ENCODE data around the gene TEX35. TPM values are rescaled to one million over a fixed set of nuclear protein-coding genes. Genes with fewer than 3 reads are reported as not detected.

The TEX35 gene
- total and polyA plus RNA-seq, 2 experiments from 2014 or later: not detected

GRCh38 chr1:178542554-178543289 is 29.8 kb downstream of the TEX35 start:
- no peaks in the 10 kb centered on the region for H3K27me3 ChIP-seq (replicated peaks; ENCODE audit: insufficient read depth)
- peaks cover 35% of the 10 kb centered on the region for H3K79me2 ChIP-seq (ENCODE audit: insufficient read depth)
- H3K36me3 ChIP-seq (ENCODE audit: low read depth): 0 out of 2 replicates have a peak, but pooled peaks cover 4% of the 10 kb centered on the region
- WGBS, 2 experiments (ENCODE audit: low coverage in 1 of 2, low lambda C conversion rate in 2 of 2, missing lambda C conversion rate in 2 of 2): 1 to 2% methylated on average over 46 to 65 of the region's 66 CpGs
- H3K27ac ChIP-seq: peak overlapping the region; percentile 53
- H3K4me1 ChIP-seq (ENCODE audit: insufficient read depth): peaks cover 48% of the 10 kb centered on the region
- H3K9me3 ChIP-seq (ENCODE audit: low read depth): no peaks in the 10 kb centered on the region
- in situ Hi-C loops (cut with MboI): loop anchor here (10.0 to 25.0 kb wide), 2 partner anchors 212 to 820 kb away; partner anchors contain the start of gene AXDND1
- TF ChIP-seq EZH2phosphoT487 (IDR thresholded peaks at IDR 0.05; ENCODE audit: insufficient read depth, low read depth) (no peak), EZH2 (IDR thresholded peaks at IDR 0.05; ENCODE audit: insufficient read depth, poor library complexity, severe bottlenecking) (no peak)
- no peaks in the 10 kb centered on the region for H4K20me1 ChIP-seq (ENCODE audit: insufficient read depth)
- H3K4me2 ChIP-seq (ENCODE audit: unreplicated experiment): peak overlapping the region; percentile 81
- H3F3A ChIP-seq (ENCODE audit: insufficient read depth): peaks cover 38% of the 10 kb centered on the region
- peak overlapping the region; percentile 97 for H2AFZ ChIP-seq
- H3K4me3 ChIP-seq: peak overlapping the region; percentile 77
- peak overlapping the region; percentile 75 for H3K9ac ChIP-seq
- DNase-seq: peak; percentile 91
- no peaks in the 10 kb centered on the region for H3K9me2 ChIP-seq (ENCODE audit: insufficient read depth)

- DNase-seq: peak; percentile 73
- TF ChIP-seq EZH2 (IDR thresholded peaks at IDR 0.05; ENCODE audit: insufficient read depth, poor library complexity, severe bottlenecking) (no peak), EZH2phosphoT487 (IDR thresholded peaks at IDR 0.05; ENCODE audit: insufficient read depth, low read depth) (no peak)
- peak overlapping the region; percentile 77 for H3K4me3 ChIP-seq
- H3K9me3 ChIP-seq (ENCODE audit: low read depth): no peaks in the 10 kb centered on the region
- H3K4me1 ChIP-seq (ENCODE audit: insufficient read depth): peaks cover 43% of the 10 kb centered on the region
- H4K20me1 ChIP-seq (ENCODE audit: insufficient read depth): no peaks in the 10 kb centered on the region
- peak overlapping the region; percentile 97 for H2AFZ ChIP-seq
- peak overlapping the region; percentile 75 for H3K9ac ChIP-seq
- H3K4me2 ChIP-seq (ENCODE audit: unreplicated experiment): peak overlapping the region; percentile 81
- peaks cover 35% of the 10 kb centered on the region for H3K79me2 ChIP-seq (ENCODE audit: insufficient read depth)
- H3K9me2 ChIP-seq (ENCODE audit: insufficient read depth): no peaks in the 10 kb centered on the region
- H3K36me3 ChIP-seq (ENCODE audit: low read depth): 0 out of 2 replicates have a peak, but pooled peaks cover 4% of the 10 kb centered on the region
- peaks cover 33% of the 10 kb centered on the region for H3F3A ChIP-seq (ENCODE audit: insufficient read depth)
- H3K27ac ChIP-seq: peak overlapping the region; percentile 53
- in situ Hi-C loops (cut with MboI): loop anchor here (10.0 to 25.0 kb wide), 2 partner anchors 212 to 819 kb away; partner anchors contain the start of gene AXDND1
- 5 to 6% methylated on average over 10 of the region's 10 CpGs for WGBS, 2 experiments (ENCODE audit: low coverage in 1 of 2, low lambda C conversion rate in 2 of 2, missing lambda C conversion rate in 2 of 2)
- H3K27me3 ChIP-seq (replicated peaks; ENCODE audit: insufficient read depth): no peaks in the 10 kb centered on the region
Observed at GRCh38 chr1:178543290-178543607, 30.3 kb downstream of the TEX35 start.

GRCh38 chr1:178544531-178544930 is 31.6 kb downstream of the TEX35 start:
- DNase-seq: no peak
- H3K27me3 ChIP-seq (replicated peaks; ENCODE audit: insufficient read depth): no peaks in the 10 kb centered on the region
- H3K4me1 ChIP-seq (ENCODE audit: insufficient read depth): peaks cover 31% of the 10 kb centered on the region
- H3K36me3 ChIP-seq (ENCODE audit: low read depth): 0 out of 2 replicates have a peak, but pooled peaks cover 4% of the 10 kb centered on the region
- H3K9ac ChIP-seq: no peak overlapping the region
- H3K9me2 ChIP-seq (ENCODE audit: insufficient read depth): no peaks in the 10 kb centered on the region
- no peaks in the 10 kb centered on the region for H3K9me3 ChIP-seq (ENCODE audit: low read depth)
- no peak overlapping the region for H3K4me2 ChIP-seq (ENCODE audit: unreplicated experiment)
- 67 to 68% methylated on average over 9 of the region's 9 CpGs for WGBS, 2 experiments (ENCODE audit: low coverage in 1 of 2, low lambda C conversion rate in 2 of 2, missing lambda C conversion rate in 2 of 2)
- no peaks in the 10 kb centered on the region for H4K20me1 ChIP-seq (ENCODE audit: insufficient read depth)
- H3K4me3 ChIP-seq: no peak overlapping the region
- no peak overlapping the region for H2AFZ ChIP-seq
- H3K27ac ChIP-seq: no peak overlapping the region
- H3F3A ChIP-seq (ENCODE audit: insufficient read depth): peaks cover 26% of the 10 kb centered on the region
- H3K79me2 ChIP-seq (ENCODE audit: insufficient read depth): peaks cover 35% of the 10 kb centered on the region
- TF ChIP-seq EZH2 (IDR thresholded peaks at IDR 0.05; ENCODE audit: insufficient read depth, poor library complexity, severe bottlenecking): no peak
- no peak for TF ChIP-seq EZH2phosphoT487 (IDR thresholded peaks at IDR 0.05; ENCODE audit: insufficient read depth, low read depth)
- in situ Hi-C loops (cut with MboI): loop anchor here (10.0 to 25.0 kb wide), 2 partner anchors 210 to 818 kb away; partner anchors contain the start of gene AXDND1

GRCh38 chr1:178548108-178548507 is 35.2 kb downstream of the TEX35 start:
- H4K20me1 ChIP-seq (ENCODE audit: insufficient read depth): no peaks in the 10 kb centered on the region
- H3K4me2 ChIP-seq (ENCODE audit: unreplicated experiment): no peak overlapping the region
- H2AFZ ChIP-seq: no peak overlapping the region
- WGBS, 2 experiments (ENCODE audit: low coverage in 1 of 2, low lambda C conversion rate in 2 of 2, missing lambda C conversion rate in 2 of 2): 87 to 92% methylated on average over 3 of the region's 3 CpGs
- peaks cover 35% of the 10 kb centered on the region for H3K79me2 ChIP-seq (ENCODE audit: insufficient read depth)
- no peak for DNase-seq
- H3K4me1 ChIP-seq (ENCODE audit: insufficient read depth): peaks cover 14% of the 10 kb centered on the region
- TF ChIP-seq EZH2phosphoT487 (IDR thresholded peaks at IDR 0.05; ENCODE audit: insufficient read depth, low read depth) (no peak), EZH2 (IDR thresholded peaks at IDR 0.05; ENCODE audit: insufficient read depth, poor library complexity, severe bottlenecking) (no peak)
- no peaks in the 10 kb centered on the region for H3K9me2 ChIP-seq (ENCODE audit: insufficient read depth)
- H3F3A ChIP-seq (ENCODE audit: insufficient read depth): peaks cover 14% of the 10 kb centered on the region; the same call in 1 of the 2 replicates
- no peak overlapping the region for H3K4me3 ChIP-seq
- H3K9ac ChIP-seq: no peak overlapping the region
- H3K9me3 ChIP-seq (ENCODE audit: low read depth): no peaks in the 10 kb centered on the region
- 0 out of 2 replicates have a peak, but pooled peaks cover 4% of the 10 kb centered on the region for H3K36me3 ChIP-seq (ENCODE audit: low read depth)
- in situ Hi-C loops (cut with MboI): loop anchor here (10.0 to 25.0 kb wide), 2 partner anchors 207 to 814 kb away; partner anchors contain the start of gene AXDND1
- no peak overlapping the region for H3K27ac ChIP-seq
- H3K27me3 ChIP-seq (replicated peaks; ENCODE audit: insufficient read depth): no peaks in the 10 kb centered on the region

Measured in GM23248 (cell line).